Measurements from ENCODE around the gene GIPC3.

GIPC3 gene

DNA sequence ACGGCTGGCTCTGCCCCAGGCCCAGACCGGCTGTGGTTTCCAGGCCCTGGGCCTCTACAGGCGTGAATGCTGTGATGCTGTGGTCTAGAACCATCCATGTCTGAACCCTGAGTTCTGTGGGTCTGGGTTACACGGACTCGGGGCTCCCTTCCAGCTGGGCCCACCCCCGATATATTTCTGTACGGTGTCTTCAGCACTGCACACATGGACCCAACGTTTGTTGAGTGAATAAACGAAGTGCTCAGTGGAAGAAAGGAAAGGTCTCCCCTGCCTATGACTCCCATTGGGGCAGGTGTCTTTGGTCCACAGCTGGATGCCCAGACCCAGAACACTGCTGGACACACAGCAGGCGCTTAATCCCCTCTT, 39.6 kb upstream of the GIPC3 start:
- TF ChIP-seq CTCF (IDR thresholded peaks at IDR 0.05; ENCODE audit: low read depth, low read length) = no peak
- H3K4me3 ChIP-seq (ENCODE audit: low read depth, low read length) = no peak overlapping the region

DNA sequence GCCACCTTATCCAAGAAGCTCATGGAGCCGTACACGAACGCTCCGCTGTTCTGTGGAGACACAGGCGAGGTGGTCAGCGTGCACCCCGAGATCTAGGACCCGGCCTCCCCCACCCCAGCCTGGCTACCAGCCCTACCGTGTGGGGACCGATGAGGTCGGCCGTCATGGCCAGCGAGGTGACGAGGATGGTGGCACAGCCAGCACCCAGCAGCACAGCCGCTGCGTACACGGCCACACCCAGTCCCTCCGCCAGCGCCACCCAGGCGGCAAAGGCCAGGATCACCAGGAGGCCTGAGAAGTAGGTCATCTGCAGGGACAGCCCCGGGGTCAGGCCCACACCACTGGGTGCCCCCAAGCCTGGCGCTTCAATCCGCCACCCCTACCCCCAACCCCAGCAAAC, 39.2 kb upstream of the GIPC3 start:
- no peak for TF ChIP-seq CTCF (IDR thresholded peaks at IDR 0.05; ENCODE audit: low read depth, low read length)
- H3K4me3 ChIP-seq (ENCODE audit: low read depth, low read length) = no peak overlapping the region

DNA sequence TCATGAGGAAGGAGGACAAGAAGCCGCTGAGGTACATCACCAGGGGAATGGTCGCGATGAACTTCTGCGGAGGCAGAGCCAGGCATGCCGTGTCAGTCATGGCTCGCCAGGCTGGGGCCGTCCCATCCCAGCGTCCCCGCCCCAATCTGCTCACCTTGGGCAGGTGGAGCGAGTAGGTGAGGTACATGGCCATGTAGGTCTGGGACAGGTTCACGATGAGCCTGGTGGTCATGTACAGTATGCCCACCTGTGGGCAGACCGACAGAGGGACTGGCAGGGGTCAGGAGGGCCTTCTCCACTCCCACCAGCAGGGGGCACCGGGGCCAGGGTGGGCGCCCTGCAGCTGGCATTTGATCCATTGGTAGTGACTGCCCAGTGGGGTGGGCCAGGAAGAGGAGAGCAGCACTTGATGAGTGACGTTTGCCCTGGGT, 38.0 kb upstream of the GIPC3 start:
- peak; percentile 61; the same call in 1 of the 2 replicates for TF ChIP-seq CTCF (IDR thresholded peaks at IDR 0.05; ENCODE audit: low read depth, low read length)
- no peak overlapping the region for H3K4me3 ChIP-seq (ENCODE audit: low read depth, low read length)

DNA sequence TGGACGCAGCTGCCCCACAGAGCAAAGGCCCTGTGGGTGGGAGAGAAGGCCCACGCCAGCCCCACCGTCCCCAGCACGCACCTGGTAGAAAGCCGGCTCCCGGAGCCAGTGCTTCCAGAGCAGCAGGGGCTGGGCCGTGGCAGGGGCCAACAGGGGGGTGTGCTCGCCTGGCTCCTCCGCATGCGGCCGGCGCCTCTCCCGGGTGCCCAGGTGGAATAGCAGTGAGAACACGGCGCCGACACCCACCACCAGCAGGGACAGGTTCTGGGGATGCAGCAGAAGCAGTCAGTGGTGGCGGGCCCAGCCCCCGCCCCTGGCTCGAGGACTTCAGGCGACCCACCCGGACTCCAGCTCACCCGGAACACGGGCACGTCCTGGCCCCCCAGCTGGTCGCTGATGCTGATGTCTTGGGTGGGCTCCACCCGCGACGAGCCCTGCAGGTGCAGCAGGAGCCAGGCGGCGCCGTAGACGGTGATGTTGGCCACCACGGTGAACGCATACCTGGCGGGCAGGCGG, 37.5 kb upstream of the GIPC3 start:
- H3K4me3 ChIP-seq (ENCODE audit: low read depth, low read length) = no peak overlapping the region
- no peak for TF ChIP-seq CTCF (IDR thresholded peaks at IDR 0.05; ENCODE audit: low read depth, low read length)

DNA sequence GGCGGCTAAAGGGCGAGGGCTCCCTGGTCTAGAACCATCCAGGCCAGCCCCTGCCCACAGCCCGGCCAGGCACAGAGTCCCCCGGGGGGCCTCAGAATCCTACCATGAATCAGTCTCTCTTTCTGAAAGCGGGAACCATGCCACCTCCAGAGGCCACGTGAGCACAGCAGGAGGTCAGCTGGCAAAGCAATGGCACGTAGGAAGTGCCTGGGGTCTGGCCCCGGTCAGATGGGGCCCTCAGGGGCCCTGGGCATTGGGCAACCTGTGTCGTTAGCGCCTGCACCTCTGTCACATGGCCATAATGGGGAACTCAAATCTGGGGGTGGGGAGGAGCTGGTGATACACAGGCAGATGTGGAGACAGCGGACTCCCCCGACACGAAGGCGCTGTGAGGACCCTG, 36.7 kb upstream of the GIPC3 start:
- no peak for TF ChIP-seq CTCF (IDR thresholded peaks at IDR 0.05; ENCODE audit: low read depth, low read length)
- no peak overlapping the region for H3K4me3 ChIP-seq (ENCODE audit: low read depth, low read length)

DNA sequence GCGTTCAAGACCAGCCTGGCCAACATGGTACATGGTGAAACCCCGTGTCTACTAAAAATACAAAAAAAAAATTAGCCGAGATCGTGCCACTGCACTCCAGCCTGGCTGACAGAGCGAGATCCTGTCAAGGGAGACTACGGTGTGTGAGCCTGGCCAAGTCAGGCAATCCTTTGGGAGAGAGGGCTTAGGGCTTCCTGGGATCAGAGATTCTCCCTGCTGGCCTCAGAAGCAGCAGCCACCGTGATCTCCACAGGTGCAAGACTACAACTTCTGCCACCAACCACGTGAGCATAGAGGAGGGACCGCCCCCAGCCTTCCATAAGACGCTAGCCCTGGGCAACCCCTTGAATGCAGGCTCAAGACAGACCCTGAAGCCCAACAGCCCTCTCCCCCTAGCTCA, 35.5 kb upstream of the GIPC3 start:
- no peak overlapping the region for H3K4me3 ChIP-seq (ENCODE audit: low read depth, low read length)
- no peak for TF ChIP-seq CTCF (IDR thresholded peaks at IDR 0.05; ENCODE audit: low read depth, low read length)

DNA sequence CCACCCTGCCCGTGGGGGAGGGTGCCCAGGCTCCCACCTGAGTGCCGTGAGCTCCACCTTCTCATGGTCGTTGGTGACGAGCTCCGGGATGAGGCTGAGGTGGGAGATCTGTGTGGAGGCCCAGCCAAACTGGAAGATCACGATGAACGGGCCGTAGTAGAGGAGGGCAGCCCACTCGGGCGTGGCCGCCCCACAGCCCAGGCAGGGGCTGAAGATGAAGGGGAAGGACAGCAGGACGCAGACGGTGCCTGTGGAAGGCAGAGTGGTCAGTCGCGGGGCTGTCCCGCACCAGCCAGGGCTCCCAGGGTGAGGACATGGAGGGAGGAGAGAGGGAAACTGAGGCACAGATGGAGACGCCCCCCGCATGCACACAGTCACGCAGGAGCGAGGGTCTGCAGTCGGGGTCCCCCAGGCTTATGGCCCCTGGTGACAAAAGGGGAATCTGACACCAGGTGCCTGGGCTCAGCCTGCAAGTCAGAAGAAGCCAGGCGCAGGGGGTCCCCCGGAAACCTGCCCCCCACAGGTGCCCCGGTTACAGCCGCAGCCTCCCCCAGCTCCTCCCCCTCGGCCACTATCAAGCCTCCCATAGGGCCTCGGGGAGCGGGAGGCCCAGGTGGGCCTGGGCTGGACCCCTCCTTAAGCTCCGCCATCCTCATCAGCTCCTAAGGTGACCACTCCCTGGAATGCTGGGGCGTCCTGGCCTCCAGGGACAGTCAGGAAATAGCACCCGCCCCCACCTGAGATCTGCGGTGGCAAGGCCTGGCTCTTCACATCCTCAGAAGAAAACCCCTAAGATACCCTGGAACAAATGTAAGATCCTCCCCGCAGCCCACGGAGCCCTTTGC, 34.1 kb upstream of the GIPC3 start:
- TF ChIP-seq CTCF (IDR thresholded peaks at IDR 0.05; ENCODE audit: low read depth, low read length) = no peak
- no peak overlapping the region for H3K4me3 ChIP-seq (ENCODE audit: low read depth, low read length)

Measured in WI38 (cell line).